GM19238 (cell line): ENCODE measurements around the gene C12orf43.

Source experiments
- DNase-seq: peaks from one replicate; pipeline ENCODE4 v3.0.0; 2011; ENCODE audit warnings: low spot score; ENCODE audit not compliant: insufficient read length

The C12orf43 gene

DNA sequence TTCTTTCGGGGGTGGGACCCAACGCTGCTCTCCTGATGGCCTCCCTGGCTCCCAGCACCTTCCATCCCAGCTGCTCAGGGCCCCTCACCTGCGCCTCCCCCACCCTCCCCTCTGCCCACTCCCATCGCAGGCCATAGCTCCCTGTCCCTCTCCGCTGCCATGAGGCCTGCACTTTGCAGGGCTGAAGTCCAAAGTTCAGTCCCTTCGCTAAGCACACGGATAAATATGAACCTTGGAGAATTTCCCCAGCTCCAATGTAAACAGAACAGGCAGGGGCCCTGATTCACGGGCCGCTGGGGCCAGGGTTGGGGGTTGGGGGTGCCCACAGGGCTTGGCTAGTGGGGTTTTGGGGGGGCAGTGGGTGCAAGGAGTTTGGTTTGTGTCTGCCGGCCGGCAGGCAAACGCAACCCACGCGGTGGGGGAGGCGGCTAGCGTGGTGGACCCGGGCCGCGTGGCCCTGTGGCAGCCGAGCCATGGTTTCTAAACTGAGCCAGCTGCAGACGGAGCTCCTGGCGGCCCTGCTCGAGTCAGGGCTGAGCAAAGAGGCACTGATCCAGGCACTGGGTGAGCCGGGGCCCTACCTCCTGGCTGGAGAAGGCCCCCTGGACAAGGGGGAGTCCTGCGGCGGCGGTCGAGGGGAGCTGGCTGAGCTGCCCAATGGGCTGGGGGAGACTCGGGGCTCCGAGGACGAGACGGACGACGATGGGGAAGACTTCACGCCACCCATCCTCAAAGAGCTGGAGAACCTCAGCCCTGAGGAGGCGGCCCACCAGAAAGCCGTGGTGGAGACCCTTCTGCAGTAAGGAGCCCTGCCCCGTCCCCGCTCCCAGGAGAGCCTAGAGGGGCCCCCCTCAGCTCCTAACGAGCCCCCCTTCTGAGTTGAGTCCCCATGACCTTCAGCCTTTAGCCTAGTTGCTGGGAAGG lies 37.7 kb downstream of the C12orf43 start, which contains the start of gene HNF1A:
Gene HNF1A, plus strand, starts transcription at position 248 of the 924 bp plus-strand sequence. Its CDS starts 226 bp downstream, at position 474.
- no peak for DNase-seq

DNA sequence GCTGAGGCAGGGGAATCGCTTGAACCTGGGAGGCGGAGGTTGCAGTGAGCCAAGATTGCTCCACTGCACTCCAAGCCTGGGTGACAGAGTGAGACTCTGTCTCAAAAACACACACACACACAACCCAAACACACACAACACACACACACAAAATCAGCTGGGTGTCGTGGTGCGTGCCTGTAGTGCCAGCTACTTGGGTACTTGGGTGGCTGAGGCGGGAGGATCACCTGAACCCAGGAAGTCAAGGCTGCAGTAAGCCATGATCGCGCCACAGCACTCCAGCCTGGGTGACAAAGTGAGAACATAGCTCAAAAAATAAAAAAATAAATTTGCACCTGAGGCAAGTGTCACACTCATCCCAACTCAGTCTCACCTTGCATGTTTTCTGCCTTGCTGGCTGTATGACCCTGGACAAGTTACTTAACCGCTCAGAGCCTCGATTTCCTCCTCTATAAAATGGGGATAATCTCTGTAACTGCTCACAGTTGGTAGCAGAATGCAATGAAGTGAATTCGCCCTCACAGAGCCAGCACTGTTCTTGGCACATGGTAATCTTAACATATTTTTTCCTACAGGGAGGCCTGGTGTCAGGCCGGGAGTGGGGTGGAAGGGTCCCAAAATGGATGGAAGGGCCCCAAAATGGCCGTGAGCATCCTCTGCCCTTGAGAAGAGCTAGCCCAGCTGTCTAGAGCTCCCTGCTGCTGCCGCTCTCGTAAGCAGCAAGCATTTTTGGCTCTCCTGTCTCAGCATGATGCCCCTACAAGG lies 38.6 kb downstream of the C12orf43 start:
- no peak for DNase-seq

DNA sequence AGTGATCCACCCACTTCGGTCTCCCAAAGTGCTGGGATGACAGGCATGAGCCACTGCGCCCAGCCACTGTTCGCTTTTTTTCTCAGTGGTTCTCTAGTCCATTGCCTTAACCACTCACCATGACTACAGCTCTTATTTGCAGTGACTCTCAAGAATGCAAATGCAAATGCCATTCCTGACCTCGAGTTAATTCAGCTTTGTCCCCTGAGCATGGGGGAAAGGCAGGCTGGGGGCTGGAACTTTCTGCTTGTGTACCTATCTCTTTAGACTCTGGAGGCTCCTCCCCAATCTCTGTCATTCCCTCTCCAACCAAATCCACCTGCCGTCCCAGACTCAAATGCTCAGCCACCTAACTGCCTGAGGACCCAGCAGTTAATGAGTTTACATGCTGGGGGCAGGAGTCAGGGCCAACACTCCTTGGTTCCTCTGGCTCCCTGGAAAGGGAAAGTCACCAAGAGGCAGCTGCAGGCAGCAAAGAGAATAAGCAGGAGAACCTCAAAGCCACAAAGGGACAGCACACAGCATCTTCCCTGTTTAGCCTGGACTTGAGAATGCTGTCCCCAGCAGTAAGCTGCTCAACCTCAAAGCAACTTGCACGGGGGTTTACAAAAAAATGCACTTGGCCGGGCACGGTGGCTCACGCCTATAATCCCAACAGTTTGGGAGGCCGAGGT lies 43.3 kb downstream of the C12orf43 start:
- DNase-seq: no peak

DNA sequence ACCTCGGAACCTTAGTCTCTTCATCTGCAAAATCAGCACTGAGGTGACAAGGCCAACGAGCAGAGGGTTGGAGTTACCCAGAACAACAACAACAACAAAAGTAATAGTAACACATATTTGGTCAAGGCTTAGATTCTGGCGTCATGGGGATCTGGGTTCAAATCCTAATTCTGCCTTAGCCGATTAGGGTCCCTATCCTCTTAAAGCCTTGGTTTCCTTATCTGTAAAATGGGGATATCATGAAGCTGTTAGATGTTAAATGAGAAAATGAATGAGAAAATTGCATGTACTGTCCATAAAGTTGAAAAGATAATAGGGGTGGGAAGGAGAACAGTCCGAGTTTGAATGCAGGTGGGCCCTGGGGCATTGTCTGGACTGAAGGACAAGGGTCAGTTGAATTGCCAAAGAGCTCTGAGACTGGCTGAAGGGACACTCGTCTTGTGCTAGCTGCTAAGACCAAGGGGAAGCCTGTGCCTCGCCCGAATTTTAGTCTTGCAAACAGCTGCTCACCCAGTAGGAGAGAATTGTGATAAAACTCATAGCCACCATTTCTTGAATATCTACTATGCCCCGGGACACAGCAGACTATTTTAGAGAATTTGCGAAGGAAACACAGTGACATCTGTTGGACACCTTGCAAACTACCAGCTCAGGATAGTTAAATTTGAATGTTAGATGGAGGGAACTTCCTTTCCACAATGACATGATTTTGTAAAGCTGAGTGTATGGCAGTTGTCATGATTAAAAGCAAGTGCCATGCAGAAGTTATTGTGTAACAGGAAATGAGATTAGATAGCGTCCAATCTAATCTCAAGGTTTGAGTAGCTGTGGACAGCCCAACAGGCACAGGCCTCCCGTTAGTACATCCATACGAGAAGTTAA lies 44.7 kb downstream of the C12orf43 start:
- peak; percentile 58 for DNase-seq

DNA sequence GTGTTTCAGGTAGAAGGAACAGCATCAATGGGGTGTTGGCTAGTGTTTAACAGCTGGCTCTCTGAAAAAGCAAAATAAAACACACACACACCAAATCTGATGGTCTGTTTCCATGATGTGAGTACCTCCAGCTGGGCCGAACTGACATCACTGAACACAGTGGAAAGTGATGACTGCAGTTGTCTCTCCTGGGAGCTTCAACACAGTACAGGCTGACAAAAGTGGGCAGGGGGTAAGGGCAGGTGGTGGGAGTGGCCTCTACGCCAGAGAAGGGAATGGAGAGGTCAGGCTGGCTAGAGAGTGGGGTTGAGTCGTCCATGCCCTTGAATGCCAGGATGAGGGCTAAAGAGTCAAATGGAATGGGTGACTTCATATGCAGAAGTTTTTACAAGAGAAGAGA lies 46.0 kb downstream of the C12orf43 start:
- DNase-seq: no peak

DNA sequence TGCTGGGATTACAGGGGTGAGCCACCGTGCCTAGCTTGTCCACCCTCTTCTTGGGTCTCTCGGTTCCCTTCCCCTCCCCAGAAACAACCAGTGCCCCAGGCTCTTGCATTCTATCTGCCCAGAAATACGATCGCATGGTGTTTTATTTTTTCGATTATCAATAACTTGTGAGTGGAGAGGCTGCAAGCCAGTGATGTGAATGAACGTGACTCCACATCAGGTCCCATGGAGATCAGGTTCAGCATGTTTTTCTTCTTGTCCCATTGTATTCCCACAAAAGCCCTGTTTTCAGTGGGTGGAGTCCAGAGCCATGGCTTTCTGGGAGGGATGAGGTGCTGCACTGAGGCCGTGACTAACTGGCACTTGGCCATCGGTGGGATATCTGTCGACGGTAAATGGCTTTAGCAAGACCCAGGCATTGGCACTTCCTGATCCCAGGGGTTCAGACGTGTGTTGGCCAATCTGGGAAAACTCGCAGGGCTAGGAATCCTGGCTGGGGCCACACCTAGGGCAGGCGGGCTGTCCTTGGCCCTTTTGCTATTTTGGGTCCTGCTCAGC lies 50.7 kb downstream of the C12orf43 start:
- DNase-seq: no peak

DNA sequence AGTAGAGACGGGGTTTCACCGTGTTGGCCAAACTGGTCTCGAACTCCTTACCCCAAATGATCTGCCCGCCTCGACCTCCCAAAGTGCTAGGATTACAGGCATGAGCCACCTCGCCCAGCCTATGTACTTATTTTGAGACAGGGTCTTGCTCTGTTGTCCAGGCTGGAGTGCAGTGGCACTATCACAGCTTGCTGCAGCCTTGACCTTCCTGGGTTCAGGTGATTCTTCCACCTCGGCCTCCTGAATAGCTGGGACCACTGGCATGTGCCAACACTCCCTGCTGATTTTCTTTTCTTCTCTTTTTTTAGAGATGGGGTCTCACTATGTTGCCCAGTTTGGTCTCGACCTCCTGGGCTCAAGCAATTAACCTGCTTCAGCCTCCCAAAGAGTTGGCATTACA lies 52.0 kb downstream of the C12orf43 start:
- no peak for DNase-seq

DNA sequence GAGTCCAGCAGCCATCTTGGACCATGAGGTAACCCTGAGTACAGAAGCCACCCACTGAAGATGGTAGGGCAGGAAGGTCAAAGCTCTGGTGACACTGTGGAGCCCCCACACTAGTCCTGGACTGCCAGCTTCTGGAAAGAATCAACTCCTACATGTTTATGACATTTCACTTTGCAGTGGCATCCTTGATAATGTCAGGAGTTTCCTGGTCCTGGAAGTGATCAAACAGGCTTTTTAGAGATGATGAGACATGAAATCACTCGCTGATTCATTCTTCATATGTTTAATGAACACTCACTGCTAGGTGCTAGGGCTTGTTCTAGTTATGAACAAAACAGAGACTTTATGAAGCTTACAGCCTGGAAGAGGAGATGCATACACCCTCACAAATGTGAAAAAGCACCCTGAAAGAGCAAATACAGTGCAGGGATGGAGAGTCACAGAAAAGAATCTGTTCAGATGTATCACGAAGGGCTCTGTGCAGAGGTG lies 53.7 kb downstream of the C12orf43 start:
- DNase-seq: no peak

DNA sequence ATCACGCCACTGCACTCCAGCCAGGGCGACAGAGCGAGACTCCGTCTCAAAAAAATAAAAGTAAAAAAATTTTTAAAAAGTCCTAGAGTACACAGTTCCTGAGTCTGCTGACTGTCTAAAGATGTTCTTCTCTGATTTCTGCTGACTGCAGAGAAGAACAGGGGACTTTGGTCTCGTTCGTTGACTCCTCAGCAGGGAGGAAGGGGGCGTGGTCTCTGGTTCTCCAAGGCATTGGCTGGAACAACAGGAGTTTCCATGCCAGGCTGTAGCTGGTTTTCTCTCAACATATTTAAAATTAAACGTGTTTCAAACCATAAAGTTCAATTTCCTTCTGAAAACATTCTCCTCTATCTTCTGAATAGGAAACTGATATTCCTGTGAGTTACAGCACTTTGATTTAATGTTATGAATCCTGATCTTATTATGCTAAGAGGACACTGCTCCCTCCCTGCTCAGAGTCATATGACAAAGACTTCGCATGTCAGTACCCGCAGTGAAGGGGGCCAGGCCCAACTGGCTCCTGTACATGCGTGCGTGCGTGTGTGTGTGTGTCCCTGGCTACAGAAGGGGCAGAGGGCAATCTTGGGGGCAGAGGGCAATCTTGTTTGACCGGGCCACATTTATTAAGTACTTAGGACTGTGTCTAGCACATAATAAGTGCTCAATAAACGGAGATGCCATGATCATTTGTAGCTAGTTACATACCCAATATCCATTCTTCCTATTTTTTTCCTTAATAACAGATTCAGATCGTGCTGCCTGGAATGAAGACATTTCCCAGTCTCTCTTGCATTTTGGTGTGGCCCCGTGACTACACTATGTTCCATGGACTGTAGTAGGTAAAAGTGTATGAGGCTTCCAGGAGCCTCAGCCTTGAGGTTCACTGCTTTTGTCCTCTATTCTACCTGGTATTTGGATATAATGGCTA lies 54.4 kb downstream of the C12orf43 start:
- no peak for DNase-seq

DNA sequence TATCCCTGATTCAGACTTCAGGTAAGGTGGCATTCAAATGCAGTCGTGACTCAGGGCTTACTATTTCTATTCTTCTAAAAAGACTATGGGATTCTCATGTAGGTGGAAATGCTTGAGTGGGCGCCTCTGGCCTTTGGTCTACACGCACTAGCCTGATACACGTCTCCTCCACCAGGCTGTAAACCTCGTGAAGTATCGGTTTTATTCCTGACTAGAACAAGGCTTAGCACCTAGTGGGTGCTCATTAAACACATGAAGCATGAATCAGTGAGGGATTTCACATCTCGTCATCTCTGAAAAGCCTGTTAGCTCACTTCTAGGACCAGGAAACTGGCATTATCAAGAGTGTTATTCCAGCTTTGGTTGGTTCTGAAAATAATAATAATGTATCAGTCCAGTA lies 55.6 kb downstream of the C12orf43 start:
- DNase-seq: no peak

DNA sequence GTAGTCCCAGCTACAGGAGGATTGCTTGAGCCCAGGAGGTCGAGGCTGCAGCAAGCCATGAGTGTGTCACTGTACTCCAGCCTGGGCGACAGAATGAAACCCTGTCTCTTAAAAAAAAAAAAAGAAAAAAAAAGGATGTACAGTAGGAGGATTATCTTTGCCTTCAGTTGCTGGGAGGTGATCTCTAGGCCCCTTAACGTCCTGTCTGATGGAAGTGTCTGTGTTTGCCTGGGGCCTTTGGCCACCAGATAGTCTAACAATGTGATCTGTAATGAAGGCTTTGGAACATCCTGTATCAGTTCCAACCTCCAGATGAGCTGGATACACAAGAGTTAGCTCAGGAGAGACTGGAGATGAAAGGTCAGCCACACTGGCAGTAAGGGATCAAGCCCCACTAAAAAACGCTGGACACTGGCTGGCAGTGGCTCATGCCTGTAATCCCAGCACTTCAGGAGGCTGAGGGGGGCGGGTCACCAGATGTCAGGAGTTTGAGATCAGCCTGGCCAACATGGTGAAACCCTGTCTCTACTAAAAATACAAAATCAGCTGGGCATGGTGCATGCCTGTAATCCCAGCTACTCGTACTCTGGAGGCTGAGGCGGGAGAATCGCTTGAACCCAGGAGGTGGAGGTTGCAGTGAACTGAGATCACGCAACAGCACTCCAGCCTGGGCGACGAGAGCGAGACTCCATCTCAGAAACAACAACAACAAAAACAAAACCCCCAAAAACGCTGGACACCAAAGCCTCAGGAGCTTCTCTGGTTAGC lies 57.0 kb downstream of the C12orf43 start:
- no peak for DNase-seq

DNA sequence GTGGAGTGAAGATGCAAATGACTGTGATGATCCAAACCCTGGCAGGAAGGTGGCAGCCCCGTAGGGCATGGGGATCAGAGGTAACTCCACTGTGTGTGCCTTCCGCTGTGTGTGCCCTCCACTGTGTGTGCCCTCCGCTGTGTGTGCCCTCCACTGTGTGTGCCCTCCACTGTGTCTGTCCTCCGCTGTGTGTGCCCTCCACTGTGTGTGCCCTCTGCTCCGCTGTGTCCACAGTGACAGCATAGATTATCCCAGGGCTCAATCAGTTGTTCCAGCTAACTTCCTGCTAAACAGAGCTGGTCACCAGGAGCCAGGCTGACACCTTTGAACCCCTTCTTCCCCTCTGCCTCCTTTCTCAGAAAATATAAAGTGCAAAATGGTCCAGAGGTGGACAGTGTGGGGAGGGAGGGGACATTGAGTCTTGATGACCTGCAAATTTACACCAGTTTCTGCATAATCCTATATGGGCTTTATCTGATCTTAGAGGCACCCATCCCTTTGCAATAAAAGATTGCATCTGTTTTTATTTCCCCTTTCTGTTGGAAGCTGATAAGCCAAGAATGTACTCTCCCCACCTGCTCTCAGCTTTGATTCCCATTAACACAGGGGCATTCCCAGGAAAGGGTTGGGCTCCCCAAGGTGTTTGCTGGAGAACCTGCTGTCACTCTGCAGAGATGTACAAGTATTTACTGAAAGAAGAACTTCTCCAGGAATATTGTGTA lies 59.5 kb downstream of the C12orf43 start:
- no peak for DNase-seq

DNA sequence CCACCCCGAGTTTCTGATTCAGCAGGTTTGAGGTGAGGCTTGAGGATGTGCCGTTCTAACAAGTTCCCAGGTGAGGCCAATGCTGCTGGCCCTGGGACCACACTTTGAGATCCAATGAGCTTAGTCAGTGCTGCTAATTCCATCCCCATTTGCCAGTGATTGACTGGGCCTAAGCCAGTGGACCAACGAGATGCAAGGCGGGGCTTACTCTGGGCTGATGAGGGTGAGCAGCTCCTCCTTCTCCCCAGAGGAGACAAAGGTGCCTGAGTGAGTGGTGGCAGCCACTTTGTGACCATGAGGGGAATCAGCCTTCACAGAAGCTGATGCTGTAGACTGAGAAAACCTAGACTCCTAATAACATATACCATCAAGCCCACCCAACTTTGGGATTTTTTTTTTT lies 61.1 kb downstream of the C12orf43 start:
- no peak for DNase-seq

DNA sequence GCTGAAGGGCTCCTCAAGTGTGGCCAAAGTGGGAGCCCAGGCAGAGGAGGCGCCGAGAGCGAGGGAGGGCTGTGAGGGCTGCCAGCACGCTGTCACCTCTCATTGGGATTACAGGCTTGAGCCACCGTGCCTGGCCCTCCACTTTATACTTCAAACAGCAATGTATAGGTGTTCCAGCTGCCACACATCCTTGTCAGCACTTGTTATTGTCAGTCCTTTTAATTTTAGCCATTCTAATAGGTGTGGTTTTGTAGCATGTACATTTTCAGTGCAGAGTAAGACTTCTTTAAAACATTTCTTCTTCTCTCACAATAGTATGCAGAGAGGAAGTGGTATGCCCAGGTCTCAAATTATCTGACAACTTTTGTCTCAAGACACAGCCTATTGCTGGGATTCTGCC lies 65.5 kb downstream of the C12orf43 start:
- DNase-seq: no peak
